Measurements from ENCODE around the gene ABI2.
"Not testable (repeated sequence)": the region's sequence is repeated elsewhere in the genome, so short reads cannot be mapped to it uniquely, and the experiment has no call there.

Gene ABI2

GRCh38 chr2:203354966-203355365 lies 26.8 kb downstream of the ABI2 start:
- in situ Hi-C loops (cut with MboI; ENCODE audit: low sequenced_read_pairs) = no loop called here

- in situ Hi-C loops (cut with MboI; ENCODE audit: low sequenced_read_pairs) = no loop called here
These were observed 31.3 kb downstream of the ABI2 start for GRCh38 chr2:203359450-203359849.

- in situ Hi-C loops (cut with MboI; ENCODE audit: low sequenced_read_pairs) = no loop called here
These were observed 32.7 kb downstream of the ABI2 start for GRCh38 chr2:203360833-203361430.

- in situ Hi-C loops (cut with MboI; ENCODE audit: low sequenced_read_pairs) = no loop called here
These were observed 33.3 kb downstream of the ABI2 start for GRCh38 chr2:203361495-203361894.

GRCh38 chr2:203361922-203362321 lies 33.7 kb downstream of the ABI2 start:
- in situ Hi-C loops (cut with MboI; ENCODE audit: low sequenced_read_pairs) = no loop called here

GRCh38 chr2:203366639-203367466 lies 38.7 kb downstream of the ABI2 start:
- in situ Hi-C loops (cut with MboI; ENCODE audit: low sequenced_read_pairs) = no loop called here

- in situ Hi-C loops (cut with MboI; ENCODE audit: low sequenced_read_pairs) = not testable (repeated sequence)
These were observed 44.5 kb downstream of the ABI2 start for GRCh38 chr2:203372706-203373105.

- in situ Hi-C loops (cut with MboI; ENCODE audit: low sequenced_read_pairs) = no loop called here
These were observed 48.0 kb downstream of the ABI2 start for GRCh38 chr2:203376173-203376572.

GRCh38 chr2:203379156-203379555 lies 51.0 kb downstream of the ABI2 start:
- in situ Hi-C loops (cut with MboI; ENCODE audit: low sequenced_read_pairs) = no loop called here

GRCh38 chr2:203383038-203383437 lies 54.8 kb downstream of the ABI2 start:
- in situ Hi-C loops (cut with MboI; ENCODE audit: low sequenced_read_pairs) = no loop called here

- in situ Hi-C loops (cut with MboI; ENCODE audit: low sequenced_read_pairs) = not testable (repeated sequence)
These were observed 60.0 kb downstream of the ABI2 start for GRCh38 chr2:203388153-203388552.

- in situ Hi-C loops (cut with MboI; ENCODE audit: low sequenced_read_pairs) = no loop called here
These were observed 66.5 kb downstream of the ABI2 start for GRCh38 chr2:203394519-203395227.

- in situ Hi-C loops (cut with MboI; ENCODE audit: low sequenced_read_pairs) = no loop called here
These were observed 67.7 kb downstream of the ABI2 start for GRCh38 chr2:203395858-203396257.

GRCh38 chr2:203396667-203397066 lies 68.5 kb downstream of the ABI2 start:
- in situ Hi-C loops (cut with MboI; ENCODE audit: low sequenced_read_pairs) = no loop called here

- in situ Hi-C loops (cut with MboI; ENCODE audit: low sequenced_read_pairs) = no loop called here
These were observed 70.8 kb downstream of the ABI2 start for GRCh38 chr2:203399031-203399430.

GRCh38 chr2:203400805-203401585 lies 72.8 kb downstream of the ABI2 start:
- in situ Hi-C loops (cut with MboI; ENCODE audit: low sequenced_read_pairs) = no loop called here

GRCh38 chr2:203404996-203405395 lies 76.8 kb downstream of the ABI2 start:
- in situ Hi-C loops (cut with MboI; ENCODE audit: low sequenced_read_pairs) = no loop called here

- in situ Hi-C loops (cut with MboI; ENCODE audit: low sequenced_read_pairs) = no loop called here
These were observed 79.3 kb downstream of the ABI2 start for GRCh38 chr2:203407496-203407895.

GRCh38 chr2:203412546-203413331 lies 84.5 kb downstream of the ABI2 start:
- in situ Hi-C loops (cut with MboI; ENCODE audit: low sequenced_read_pairs) = no loop called here

- in situ Hi-C loops (cut with MboI; ENCODE audit: low sequenced_read_pairs) = no loop called here
These were observed 85.6 kb downstream of the ABI2 start for GRCh38 chr2:203413796-203414195.

All from HL-60/S4 treated with phorbol 12-myristate 13-acetate at 8.2 ng/mL for 4 days and 3 days (cell line).